Measurements from ENCODE around the gene DNAJB2. TPM values are rescaled to one million over a fixed set of nuclear protein-coding genes. Genes with fewer than 3 reads are reported as not detected.

The DNAJB2 gene
- polyA plus RNA-seq, 3 donors, result 1.7 to 55.4 (median 1.9) TPM

- WGBS (ENCODE audit: insufficient coverage), result 71% methylated on average over 2 of the region's 2 CpGs
- Mint-ChIP-seq H3K27ac (peak overlapping the region in 1 of 7 donors; percentile 9), H3K36me3 (peaks cover 0 to 6% of the 10 kb centered on the region in 2 donors), H3K9me3 (peaks cover 0 to 12% (median 4%) of the 10 kb centered on the region in 7 donors), H3K27me3 (ENCODE audit: low read depth in 3 of 3) (peaks cover 47 to 66% (median 54%) of the 10 kb centered on the region in 3 donors), H3K4me3 (no peak overlapping the region), H3K4me1 (peaks cover 4% of the 10 kb centered on the region)
- H3K9me3 ChIP-seq (replicated peaks in 1 of 2; ENCODE audit: control insufficient read depth in 1 of 2, insufficient read depth in 1 of 2, low read length in 2 of 2), result peaks cover 0 to 12% of the 10 kb centered on the region in 2 donors
- no peak overlapping the region for H3K4me3 ChIP-seq (replicated peaks in 1 of 3; ENCODE audit: low read depth in 2 of 3, low read length in 3 of 3)
- intact Hi-C loops (cut with micrococcal nuclease), result no loop called here
- H3K27me3 ChIP-seq (ENCODE audit: control insufficient read depth in 2 of 2, insufficient read depth in 2 of 2, low read length in 2 of 2), result peaks cover 26 to 53% of the 10 kb centered on the region in 2 donors
- no peak overlapping the region for H3K27ac ChIP-seq (ENCODE audit: low read depth in 1 of 2, low read length in 2 of 2)
- H3K4me2 ChIP-seq (replicated peaks; ENCODE audit: extremely low read depth, low read length, poor library complexity, severe bottlenecking), result no peak overlapping the region
- H2AFZ ChIP-seq (ENCODE audit: insufficient read depth, low read depth, low read length, poor library complexity, severe bottlenecking), result no peak overlapping the region
- no peak for TF ChIP-seq CTCF (IDR thresholded peaks at IDR 0.05)
- no peak overlapping the region for H3K9ac ChIP-seq (ENCODE audit: insufficient read depth, low read length, poor library complexity, severe bottlenecking)
- H3K79me2 ChIP-seq (ENCODE audit: insufficient read depth, low read length), result no peaks in the 10 kb centered on the region
- no peaks in the 10 kb centered on the region for H3K4me1 ChIP-seq (ENCODE audit: control insufficient read depth in 1 of 2, insufficient read depth in 2 of 2, low read length in 2 of 2)
- no peaks in the 10 kb centered on the region for H4K20me1 ChIP-seq (ENCODE audit: insufficient read depth, low read length)
- no peaks in the 10 kb centered on the region for H3K36me3 ChIP-seq (replicated peaks in 1 of 2; ENCODE audit: control insufficient read depth in 1 of 2, insufficient read depth in 2 of 2, low read length in 2 of 2)
- no peak for DNase-seq
Observed at GRCh38 chr2:219327719-219328118, 48.6 kb downstream of the DNAJB2 start.

- no peak overlapping the region for H3K4me3 ChIP-seq (replicated peaks in 1 of 3; ENCODE audit: low read depth in 2 of 3, low read length in 3 of 3)
- peaks cover 35 to 60% of the 10 kb centered on the region in 2 donors for H3K27me3 ChIP-seq (ENCODE audit: control insufficient read depth in 2 of 2, insufficient read depth in 2 of 2, low read length in 2 of 2)
- no peaks in the 10 kb centered on the region for H3K79me2 ChIP-seq (ENCODE audit: insufficient read depth, low read length)
- H3K4me1 Mint-ChIP-seq, result no peaks in the 10 kb centered on the region
- H3K9me3 ChIP-seq (replicated peaks in 1 of 2; ENCODE audit: control insufficient read depth in 1 of 2, insufficient read depth in 1 of 2, low read length in 2 of 2), result peaks cover 7 to 20% of the 10 kb centered on the region in 2 donors
- H3K27me3 Mint-ChIP-seq (ENCODE audit: low read depth in 3 of 3), result peaks cover 53 to 70% (median 62%) of the 10 kb centered on the region in 3 donors
- H3K27ac ChIP-seq (ENCODE audit: low read depth in 1 of 2, low read length in 2 of 2), result no peak overlapping the region
- no peak overlapping the region for H3K9ac ChIP-seq (ENCODE audit: insufficient read depth, low read length, poor library complexity, severe bottlenecking)
- whole genome bisulfite sequencing (ENCODE audit: insufficient coverage), result 19% methylated on average over 24 of the region's 39 CpGs
- TF ChIP-seq CTCF (IDR thresholded peaks at IDR 0.05), result no peak
- no peaks in the 10 kb centered on the region for H3K36me3 ChIP-seq (replicated peaks in 1 of 2; ENCODE audit: control insufficient read depth in 1 of 2, insufficient read depth in 2 of 2, low read length in 2 of 2)
- H4K20me1 ChIP-seq (ENCODE audit: insufficient read depth, low read length), result no peaks in the 10 kb centered on the region
- H2AFZ ChIP-seq (ENCODE audit: insufficient read depth, low read depth, low read length, poor library complexity, severe bottlenecking), result no peak overlapping the region
- peaks cover 0 to 6% of the 10 kb centered on the region in 2 donors for H3K36me3 Mint-ChIP-seq
- no peaks in the 10 kb centered on the region for H3K4me1 ChIP-seq (ENCODE audit: control insufficient read depth in 1 of 2, insufficient read depth in 2 of 2, low read length in 2 of 2)
- intact Hi-C loops (cut with micrococcal nuclease), result no loop called here
- peak overlapping the region in 1 of 2 donors; percentile 74 for H3K4me3 Mint-ChIP-seq
- no peak overlapping the region for H3K27ac Mint-ChIP-seq
- no peak for DNase-seq
- H3K9me3 Mint-ChIP-seq, result peaks cover 4 to 25% (median 15%) of the 10 kb centered on the region in 7 donors
- no peak overlapping the region for H3K4me2 ChIP-seq (replicated peaks; ENCODE audit: extremely low read depth, low read length, poor library complexity, severe bottlenecking)
Observed at GRCh38 chr2:219331560-219332213, 52.5 kb downstream of the DNAJB2 start.

All from CD14-positive monocyte (primary cell).